K562 (cell line): ENCODE data around the gene PHF20.

ENCODE experiments used
- SMARCA5 ChIP-seq: fragments of 450-650 bp; IDR thresholded peaks from 2 replicates; pipeline ENCODE4 v1.6.1; 2016
- TF ChIP-seq, protein P1 (sequence below), 3 experiments: IDR thresholded peaks in 2 of 3; conservative IDR thresholded peaks in 1 of 3; 2 replicates each; pipeline ENCODE4 v1.5.1; 2011 to 2012; ENCODE audit warnings: low read length in 3 of 3, mild to moderate bottlenecking in 3 of 3, control low read depth in 2 of 3, improper control_type of control experiment in 1 of 3, inconsistent platforms in 1 of 3, low read depth in 1 of 3, mixed read lengths in 1 of 3, moderate library complexity in 1 of 3; ENCODE audit not compliant: insufficient read depth in 2 of 3

GRCh38 chr20:35912881-35913280 lies 141.1 kb downstream of the PHF20 start:
- no peak for TF ChIP-seq SMARCA5
- TF ChIP-seq, protein P1, sequence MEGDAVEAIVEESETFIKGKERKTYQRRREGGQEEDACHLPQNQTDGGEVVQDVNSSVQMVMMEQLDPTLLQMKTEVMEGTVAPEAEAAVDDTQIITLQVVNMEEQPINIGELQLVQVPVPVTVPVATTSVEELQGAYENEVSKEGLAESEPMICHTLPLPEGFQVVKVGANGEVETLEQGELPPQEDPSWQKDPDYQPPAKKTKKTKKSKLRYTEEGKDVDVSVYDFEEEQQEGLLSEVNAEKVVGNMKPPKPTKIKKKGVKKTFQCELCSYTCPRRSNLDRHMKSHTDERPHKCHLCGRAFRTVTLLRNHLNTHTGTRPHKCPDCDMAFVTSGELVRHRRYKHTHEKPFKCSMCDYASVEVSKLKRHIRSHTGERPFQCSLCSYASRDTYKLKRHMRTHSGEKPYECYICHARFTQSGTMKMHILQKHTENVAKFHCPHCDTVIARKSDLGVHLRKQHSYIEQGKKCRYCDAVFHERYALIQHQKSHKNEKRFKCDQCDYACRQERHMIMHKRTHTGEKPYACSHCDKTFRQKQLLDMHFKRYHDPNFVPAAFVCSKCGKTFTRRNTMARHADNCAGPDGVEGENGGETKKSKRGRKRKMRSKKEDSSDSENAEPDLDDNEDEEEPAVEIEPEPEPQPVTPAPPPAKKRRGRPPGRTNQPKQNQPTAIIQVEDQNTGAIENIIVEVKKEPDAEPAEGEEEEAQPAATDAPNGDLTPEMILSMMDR (IDR thresholded peaks at IDR 0.05 in 2 of 3, conservative IDR thresholded peaks at IDR 0.05 in 1 of 3; ENCODE audit: insufficient read depth in 2 of 3, low read depth in 1 of 3, low read length in 3 of 3) = no peak
